DOHH2 (cell line): ENCODE measurements around the gene RASGRP2.

Experiments
- H3F3A ChIP-seq: fragments of 200-600 bp; sonication (generic), shearing (Covaris generic); 2 replicates; pipeline ENCODE4 v1.6.0; 2016; ENCODE audit warnings: antibody characterized with exemption, mild to moderate bottlenecking; ENCODE audit not compliant: control insufficient read depth, insufficient read depth
- H3K27ac ChIP-seq: fragments of 200-600 bp; sonication (generic); 2 replicates; pipeline ENCODE4 v1.5.1; 2014; ENCODE audit warnings: low read depth, mild to moderate bottlenecking, low read length, moderate library complexity
- H3K27me3 ChIP-seq: fragments of 200-600 bp; sonication (generic); 2 replicates; pipeline ENCODE4 v1.6.1; 2014; ENCODE audit warnings: mild to moderate bottlenecking, low read length, mixed read lengths; ENCODE audit not compliant: control insufficient read depth
- H3K36me3 ChIP-seq: fragments of 200-600 bp; sonication (generic); 2 replicates; pipeline ENCODE4 v1.6.1; 2014; ENCODE audit warnings: mild to moderate bottlenecking, low read length, moderate library complexity, mixed read lengths; ENCODE audit not compliant: control insufficient read depth
- H3K4me1 ChIP-seq: fragments of 200-600 bp; sonication (generic); 2 replicates; pipeline ENCODE4 v1.6.1; 2014; ENCODE audit warnings: mild to moderate bottlenecking, low read length, mixed read lengths; ENCODE audit not compliant: control insufficient read depth
- H3K4me2 ChIP-seq: fragments of 200-600 bp; sonication (generic); 2 replicates; pipeline ENCODE4 v1.6.0; 2014; ENCODE audit warnings: mild to moderate bottlenecking, low read length, moderate library complexity
- H3K4me3 ChIP-seq: fragments of 200-600 bp; sonication (generic); 2 replicates; pipeline ENCODE4 v1.5.1; 2014; ENCODE audit warnings: mild to moderate bottlenecking, low read length, mixed read lengths
- H3K79me2 ChIP-seq: fragments of 200-600 bp; sonication (generic); 2 replicates; pipeline ENCODE4 v1.6.1; 2014; ENCODE audit warnings: mild to moderate bottlenecking, low read length, mixed read lengths; ENCODE audit not compliant: control insufficient read depth
- H3K9me2 ChIP-seq: fragments of 200-600 bp; sonication (generic); replicated peaks from 2 replicates; pipeline ENCODE4 v1.6.1; 2014; ENCODE audit warnings: mild to moderate bottlenecking, low read length, mixed read lengths; ENCODE audit not compliant: control insufficient read depth
- H3K9me3 ChIP-seq: fragments of 200-600 bp; sonication (generic); 2 replicates; pipeline ENCODE4 v1.6.1; 2014; ENCODE audit warnings: antibody characterized with exemption, low read length, mixed read lengths; ENCODE audit not compliant: control insufficient read depth, insufficient read depth
- H4K20me1 ChIP-seq: fragments of 200-600 bp; sonication (generic); 2 replicates; pipeline ENCODE4 v1.6.0; 2014; ENCODE audit warnings: low read depth, mild to moderate bottlenecking, antibody characterized with exemption, low read length, moderate library complexity; ENCODE audit not compliant: control insufficient read depth, insufficient read depth
- CTCF ChIP-seq: fragments of 200-600 bp; sonication (generic); IDR thresholded peaks from one replicate; pipeline ENCODE4 v1.5.1; 2014; ENCODE audit warnings: antibody characterized with exemption, mild to moderate bottlenecking, low read depth, low read length; ENCODE audit not compliant: poor library complexity, severe bottlenecking
- EZH2phosphoT487 ChIP-seq: fragments of 200-600 bp; sonication (generic); IDR thresholded peaks from 2 replicates; pipeline ENCODE4 v1.6.1; 2017; ENCODE audit warnings: borderline replicate concordance, mild to moderate bottlenecking, antibody characterized with exemption, low read length, moderate library complexity, mixed read lengths

The RASGRP2 gene

GRCh38 chr11:64751580-64751979, 7.6 kb upstream of the RASGRP2 start:
- Histone ChIP-seq H3K79me2 (no peaks in the 10 kb centered on the region), H3K4me3 (no peak overlapping the region), H3K36me3 (no peaks in the 10 kb centered on the region), H3K27ac (no peak overlapping the region), H4K20me1 (no peaks in the 10 kb centered on the region), H3K4me1 (peaks cover 15% of the 10 kb centered on the region), H3F3A (peaks cover 6% of the 10 kb centered on the region), H3K9me2 (no peaks in the 10 kb centered on the region), H3K27me3 (no peaks in the 10 kb centered on the region), H3K4me2 (no peak overlapping the region), H3K9me3 (no peaks in the 10 kb centered on the region)
- TF ChIP-seq CTCF (no peak), EZH2phosphoT487 (no peak)

- H3F3A ChIP-seq: peaks cover 6% of the 10 kb centered on the region
- H3K27me3 ChIP-seq: no peaks in the 10 kb centered on the region
- H3K4me3 ChIP-seq: no peak overlapping the region
- no peaks in the 10 kb centered on the region for H3K79me2 ChIP-seq
- H3K4me1 ChIP-seq: peaks cover 19% of the 10 kb centered on the region
- no peak overlapping the region for H3K27ac ChIP-seq
- H3K9me2 ChIP-seq: no peaks in the 10 kb centered on the region
- no peak overlapping the region for H3K4me2 ChIP-seq
- TF ChIP-seq EZH2phosphoT487 (no peak), CTCF (no peak)
- no peaks in the 10 kb centered on the region for H4K20me1 ChIP-seq
- no peaks in the 10 kb centered on the region for H3K36me3 ChIP-seq
- no peaks in the 10 kb centered on the region for H3K9me3 ChIP-seq
Measured at GRCh38 chr11:64751136-64751535, 7.2 kb upstream of the RASGRP2 start.

- H4K20me1 ChIP-seq: no peaks in the 10 kb centered on the region
- TF ChIP-seq CTCF (no peak), EZH2phosphoT487 (no peak)
Measured at GRCh38 chr11:64750361-64751054, 6.6 kb upstream of the RASGRP2 start.

More at GRCh38 chr11:64750361-64751054, 6.6 kb upstream of the RASGRP2 start:
- H3K4me3 ChIP-seq: no peak overlapping the region
- peaks cover 6% of the 10 kb centered on the region for H3F3A ChIP-seq
- no peaks in the 10 kb centered on the region for H3K9me2 ChIP-seq
- no peaks in the 10 kb centered on the region for H3K79me2 ChIP-seq
- no peak overlapping the region for H3K4me2 ChIP-seq
- H3K36me3 ChIP-seq: no peaks in the 10 kb centered on the region
- peaks cover 26% of the 10 kb centered on the region for H3K4me1 ChIP-seq
- no peak overlapping the region for H3K27ac ChIP-seq
- H3K9me3 ChIP-seq: no peaks in the 10 kb centered on the region
- H3K27me3 ChIP-seq: no peaks in the 10 kb centered on the region
